Breast epithelium (tissue), 4 donors: ENCODE data around the gene ADGRV1. TPM values are rescaled to one million over a fixed set of nuclear protein-coding genes. Genes with fewer than 3 reads are reported as not detected.

Source experiments
- DNase-seq, 2 donors: peaks; one replicate each; pipeline ENCODE4 v3.0.0-alpha.2; 2019; ENCODE audit warnings: low spot score in 2 of 2
- H3K27ac ChIP-seq, 2 donors: fragments of 200-600 bp; sonication (generic) in 1 of 2; one replicate each; pipeline ENCODE4 v1.5.1; 2016 to 2019; ENCODE audit warnings: mild to moderate bottlenecking in 1 of 2
- H3K27me3 ChIP-seq, 2 donors: fragments of 200-600 bp; sonication (generic) in 1 of 2; one replicate each; pipeline versions ENCODE4 v1.5.1 to v1.6.0; 2017 to 2019; ENCODE audit warnings: control low read depth in 1 of 2, mild to moderate bottlenecking in 1 of 2
- H3K36me3 ChIP-seq: fragments of 200-600 bp; one replicate; pipeline ENCODE4 v1.5.1; 2019
- H3K4me1 ChIP-seq, 2 donors: fragments of 200-600 bp; sonication (generic); one replicate each; pipeline ENCODE4 v1.5.1; 2016 to 2019; ENCODE audit warnings: control low read depth in 1 of 2
- H3K4me3 ChIP-seq, 3 donors: fragments of 200-600 bp; sonication (generic); 1 replicate in 2 of 3; 2 replicates in 1 of 3; pipeline ENCODE4 v1.5.1; 2016 to 2019; ENCODE audit warnings: mild to moderate bottlenecking in 3 of 3, moderate library complexity in 2 of 3
- H3K9me3 ChIP-seq, 2 donors: fragments of 200-600 bp; sonication (generic) in 1 of 2; one replicate each; pipeline ENCODE4 v1.5.1; 2016 to 2019; ENCODE audit warnings: control low read depth in 1 of 2
- POLR2A ChIP-seq: fragments of 450-650 bp; IDR thresholded peaks from one replicate; pipeline ENCODE4 v1.6.1; 2016; ENCODE audit warnings: antibody characterized with exemption, mild to moderate bottlenecking, moderate library complexity
- POLR2AphosphoS5 ChIP-seq, 3 donors: sonication (generic); formaldehyde crosslinking; IDR thresholded peaks; one replicate each; pipeline ENCODE4 v1.6.1; 2017; ENCODE audit warnings: antibody characterized with exemption in 3 of 3
- intact Hi-C: fragments of 100-400 bp; cut with DNase I; formaldehyde crosslinking; loops from one replicate; pipeline ENCODE4 v1.15.1; 2023; ENCODE audit warnings: low total_unique reads
- total RNA-seq, 3 donors: library from RNA; depleted of rRNA; stranded (reverse); fragments of >200 nt; gene quantifications; one replicate each; pipeline ENCODE4 v1.1.0, GENCODE V29; 2016
- TF ChIP-seq, protein P1 (sequence below), 3 donors: fragments of 450-650 bp; IDR thresholded peaks; one replicate each; pipeline ENCODE4 v1.5.1; 2016 to 2017; ENCODE audit warnings: antibody characterized with exemption in 3 of 3, mild to moderate bottlenecking in 3 of 3, moderate library complexity in 3 of 3

Gene ADGRV1
- total RNA-seq, 3 donors from 2014 or later, result 0.32 to 85.2 (median 55.3) TPM

DNA sequence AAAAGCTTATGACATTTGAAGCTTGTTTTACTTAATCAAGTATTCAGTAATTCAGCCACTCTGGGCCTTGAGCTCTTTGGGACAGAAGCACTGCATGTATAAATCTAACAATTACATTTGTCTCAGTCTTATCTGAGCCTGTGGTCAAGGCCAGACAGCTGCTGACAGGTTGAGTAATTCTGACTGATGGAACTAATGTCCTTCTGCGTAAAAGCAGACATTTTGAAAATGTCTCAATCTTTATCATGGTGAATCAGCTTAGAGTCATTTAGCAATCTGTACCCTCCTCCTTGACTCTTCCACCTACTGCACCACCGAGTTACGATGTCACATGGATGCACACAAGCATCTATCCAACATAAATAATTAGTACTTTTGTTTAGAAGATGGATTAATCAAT is 424.6 kb downstream of the ADGRV1 start:
- DNase-seq, result no peak
- no peaks in the 10 kb centered on the region for H3K27me3 ChIP-seq
- no peaks in the 10 kb centered on the region for H3K4me1 ChIP-seq
- no peak for TF ChIP-seq POLR2AphosphoS5 (IDR thresholded peaks at IDR 0.05)
- TF ChIP-seq, protein P1, sequence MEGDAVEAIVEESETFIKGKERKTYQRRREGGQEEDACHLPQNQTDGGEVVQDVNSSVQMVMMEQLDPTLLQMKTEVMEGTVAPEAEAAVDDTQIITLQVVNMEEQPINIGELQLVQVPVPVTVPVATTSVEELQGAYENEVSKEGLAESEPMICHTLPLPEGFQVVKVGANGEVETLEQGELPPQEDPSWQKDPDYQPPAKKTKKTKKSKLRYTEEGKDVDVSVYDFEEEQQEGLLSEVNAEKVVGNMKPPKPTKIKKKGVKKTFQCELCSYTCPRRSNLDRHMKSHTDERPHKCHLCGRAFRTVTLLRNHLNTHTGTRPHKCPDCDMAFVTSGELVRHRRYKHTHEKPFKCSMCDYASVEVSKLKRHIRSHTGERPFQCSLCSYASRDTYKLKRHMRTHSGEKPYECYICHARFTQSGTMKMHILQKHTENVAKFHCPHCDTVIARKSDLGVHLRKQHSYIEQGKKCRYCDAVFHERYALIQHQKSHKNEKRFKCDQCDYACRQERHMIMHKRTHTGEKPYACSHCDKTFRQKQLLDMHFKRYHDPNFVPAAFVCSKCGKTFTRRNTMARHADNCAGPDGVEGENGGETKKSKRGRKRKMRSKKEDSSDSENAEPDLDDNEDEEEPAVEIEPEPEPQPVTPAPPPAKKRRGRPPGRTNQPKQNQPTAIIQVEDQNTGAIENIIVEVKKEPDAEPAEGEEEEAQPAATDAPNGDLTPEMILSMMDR (IDR thresholded peaks at IDR 0.05), result no peak
- no peak for TF ChIP-seq POLR2A
- no peaks in the 10 kb centered on the region for H3K36me3 ChIP-seq
- intact Hi-C loops, result no loop called here
- no peak overlapping the region for H3K4me3 ChIP-seq
- no peaks in the 10 kb centered on the region for H3K9me3 ChIP-seq
- no peak overlapping the region for H3K27ac ChIP-seq

DNA sequence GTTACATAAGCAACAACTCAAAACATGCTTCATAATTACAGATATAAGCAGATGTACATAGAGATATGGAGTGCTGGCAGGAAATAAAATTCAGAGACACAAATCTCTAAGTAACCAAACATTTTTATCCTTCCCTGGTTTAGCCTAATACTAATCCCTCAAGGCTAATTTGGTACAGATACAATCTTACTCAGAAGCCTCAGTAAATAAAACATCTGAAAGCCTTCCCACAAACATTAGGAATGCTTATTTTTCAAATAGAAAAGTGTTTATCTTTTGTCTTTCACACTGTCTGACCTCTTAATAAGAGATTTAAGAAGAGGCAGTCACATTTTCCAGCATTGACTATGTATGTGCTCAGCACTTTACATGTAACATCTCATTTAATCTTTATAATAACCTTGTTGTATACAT is 425.1 kb downstream of the ADGRV1 start:
- no peak overlapping the region for H3K27ac ChIP-seq
- no peak overlapping the region for H3K4me3 ChIP-seq
- no peaks in the 10 kb centered on the region for H3K36me3 ChIP-seq
- intact Hi-C loops, result no loop called here
- no peak for TF ChIP-seq POLR2AphosphoS5 (IDR thresholded peaks at IDR 0.05)
- TF ChIP-seq, protein P1 (IDR thresholded peaks at IDR 0.05), result no peak
- TF ChIP-seq POLR2A, result no peak
- no peaks in the 10 kb centered on the region for H3K4me1 ChIP-seq
- DNase-seq, result no peak
- H3K9me3 ChIP-seq, result no peaks in the 10 kb centered on the region
- H3K27me3 ChIP-seq, result no peaks in the 10 kb centered on the region

DNA sequence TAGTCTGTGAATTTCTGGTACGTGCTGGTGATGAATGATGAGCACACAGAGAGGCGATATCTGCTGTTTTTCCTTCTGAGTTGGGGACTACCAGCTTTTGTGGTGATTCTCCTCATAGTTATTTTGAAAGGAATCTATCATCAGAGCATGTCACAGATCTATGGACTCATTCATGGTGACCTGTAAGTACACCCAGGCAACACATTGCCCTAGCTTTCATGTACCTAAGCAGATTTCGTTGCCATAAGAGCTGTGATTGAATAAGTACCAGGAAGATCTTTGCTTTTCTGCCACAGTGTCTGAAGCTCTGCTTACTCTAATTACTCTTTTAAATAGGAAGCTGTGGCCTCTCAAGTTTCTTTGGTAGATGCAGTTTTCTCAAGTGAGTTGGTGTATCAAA is 426.7 kb downstream of the ADGRV1 start:
- DNase-seq, result no peak
- H3K4me1 ChIP-seq, result no peaks in the 10 kb centered on the region
- intact Hi-C loops, result no loop called here
- no peaks in the 10 kb centered on the region for H3K9me3 ChIP-seq
- TF ChIP-seq POLR2A (no peak), POLR2AphosphoS5 (IDR thresholded peaks at IDR 0.05) (no peak)
- TF ChIP-seq, protein P1 (IDR thresholded peaks at IDR 0.05), result no peak
- no peaks in the 10 kb centered on the region for H3K27me3 ChIP-seq
- H3K4me3 ChIP-seq, result no peak overlapping the region
- H3K36me3 ChIP-seq, result no peaks in the 10 kb centered on the region
- no peak overlapping the region for H3K27ac ChIP-seq

DNA sequence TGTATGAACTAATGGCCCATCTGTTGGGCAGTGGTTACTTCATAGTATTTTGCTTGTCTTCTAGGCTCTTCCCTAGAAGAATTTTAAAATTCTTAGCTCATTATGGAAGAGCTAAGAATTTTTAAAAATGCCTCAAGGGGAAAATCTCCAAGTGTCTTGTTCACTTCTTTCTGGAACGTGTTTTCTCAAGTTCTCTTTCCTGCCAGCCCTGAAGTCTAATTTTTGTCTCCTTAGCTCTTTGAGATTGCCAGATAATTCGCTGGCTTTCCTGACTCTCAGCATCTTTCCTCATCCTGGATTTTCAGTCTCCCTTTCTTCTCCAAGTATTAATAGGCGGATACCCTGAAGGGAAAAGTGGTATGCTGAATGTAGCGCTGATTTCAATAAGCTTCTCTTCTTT is 429.1 kb downstream of the ADGRV1 start:
- intact Hi-C loops, result no loop called here

DNA sequence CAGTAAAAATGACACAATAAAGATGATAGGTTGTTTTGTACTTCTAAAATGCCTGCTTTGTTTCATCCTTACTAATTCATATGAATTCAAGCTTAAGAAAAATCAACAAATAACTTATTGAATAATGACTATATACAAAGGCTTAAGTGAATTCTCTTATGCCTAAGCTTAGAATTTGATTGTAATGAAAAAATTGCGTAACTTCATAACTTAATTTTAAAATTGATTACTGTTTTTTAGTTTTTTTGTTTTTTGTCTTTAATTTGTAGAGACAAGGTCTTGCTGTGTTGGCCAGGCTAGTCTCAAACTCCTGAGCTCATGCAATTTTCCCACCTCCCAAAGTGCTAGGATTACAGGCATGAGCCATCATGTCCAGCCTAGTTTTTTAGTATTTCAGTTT is 432.6 kb downstream of the ADGRV1 start:
- DNase-seq, result no peak
- intact Hi-C loops, result no loop called here

More for the DNA sequence above, 429.1 kb downstream of the ADGRV1 start:
- no peaks in the 10 kb centered on the region for H3K4me1 ChIP-seq
- H3K27ac ChIP-seq, result no peak overlapping the region
- no peak overlapping the region for H3K4me3 ChIP-seq
- TF ChIP-seq POLR2AphosphoS5 (IDR thresholded peaks at IDR 0.05) (no peak), POLR2A (no peak)
- TF ChIP-seq, protein P1 (IDR thresholded peaks at IDR 0.05), result no peak
- H3K27me3 ChIP-seq, result no peaks in the 10 kb centered on the region
- no peak for DNase-seq
- H3K36me3 ChIP-seq, result no peaks in the 10 kb centered on the region
- H3K9me3 ChIP-seq, result no peaks in the 10 kb centered on the region

More for the DNA sequence above, 432.6 kb downstream of the ADGRV1 start:
- TF ChIP-seq, protein P1 (IDR thresholded peaks at IDR 0.05), result no peak
- TF ChIP-seq POLR2AphosphoS5 (IDR thresholded peaks at IDR 0.05), result no peak
- TF ChIP-seq POLR2A, result no peak
- Histone ChIP-seq H3K4me3 (no peak overlapping the region), H3K4me1 (no peaks in the 10 kb centered on the region), H3K27me3 (no peaks in the 10 kb centered on the region), H3K9me3 (peaks cover 3 to 6% of the 10 kb centered on the region in 2 donors), H3K27ac (no peak overlapping the region), H3K36me3 (no peaks in the 10 kb centered on the region)
